Common myeloid progenitor, CD34-positive (primary cell): Measurements from ENCODE around the gene NFATC3.
A peak's percentile ranks its signal among the peaks of the same experiment; 100 is the strongest.

Source experiments
- CTCF ChIA-PET: fragments of 350-600 bp; sonication (Branson Sonifier 250); formaldehyde crosslinking; loops from one replicate; lab custom pipeline; 2021; ENCODE audit warnings: antibody characterized with exemption; lab: Charles Lee
- POLR2A ChIA-PET: fragments of 350-600 bp; sonication (Branson Sonifier 250); formaldehyde crosslinking; loops from one replicate; lab custom pipeline; 2021; ENCODE audit warnings: antibody characterized with exemption; lab: Charles Lee
- DNase-seq, 3 donors: peaks; one replicate each; pipeline versions ENCODE4 v3.0.0 to v3.0.0-alpha.2; 2013
- H3K27ac ChIP-seq, 2 experiments: 1 replicate in 1 of 2; 2 replicates in 1 of 2; pipeline ENCODE4 v1.7.0; 2013; ENCODE audit warnings: inconsistent platforms in 2 of 2, low read length in 2 of 2, mild to moderate bottlenecking in 2 of 2, low read depth in 1 of 2, moderate library complexity in 1 of 2; ENCODE audit not compliant: severe bottlenecking in 2 of 2, insufficient read depth in 1 of 2, poor library complexity in 1 of 2
- H3K27me3 ChIP-seq, 5 experiments: replicated peaks in 2 of 5; 1 replicate in 3 of 5; 2 replicates in 2 of 5; pipeline versions ENCODE4 v1.6.1 to v1.7.0; 2013; ENCODE audit warnings: low read length in 4 of 5, mild to moderate bottlenecking in 2 of 5, moderate library complexity in 2 of 5, inconsistent platforms in 1 of 5; ENCODE audit not compliant: insufficient read depth in 5 of 5, control insufficient read depth in 4 of 5
- H3K36me3 ChIP-seq, 4 experiments: 1 replicate in 2 of 4; 2 replicates in 2 of 4; pipeline versions ENCODE4 v1.6.1 to v1.7.0; 2013; ENCODE audit warnings: low read length in 3 of 4, control low read depth in 1 of 4, mild to moderate bottlenecking in 1 of 4; ENCODE audit not compliant: control insufficient read depth in 4 of 4, insufficient read depth in 4 of 4
- H3K4me1 ChIP-seq, 4 experiments: 1 replicate in 3 of 4; 2 replicates in 1 of 4; pipeline versions ENCODE4 v1.6.1 to v1.7.1; 2013; ENCODE audit warnings: low read length in 3 of 4, mild to moderate bottlenecking in 3 of 4, control low read depth in 1 of 4, inconsistent platforms in 1 of 4, moderate library complexity in 1 of 4; ENCODE audit not compliant: control insufficient read depth in 4 of 4, insufficient read depth in 4 of 4; ENCODE audit errors: control extremely low read depth in 1 of 4
- H3K4me3 ChIP-seq, 7 experiments: 1 replicate in 4 of 7; 2 replicates in 3 of 7; pipeline versions ENCODE4 v1.5.1 to v1.7.0; 2013; ENCODE audit warnings: mild to moderate bottlenecking in 7 of 7, low read length in 6 of 7, moderate library complexity in 6 of 7, inconsistent platforms in 2 of 7, low read depth in 2 of 7, control low read depth in 1 of 7; ENCODE audit not compliant: insufficient read depth in 4 of 7, control insufficient read depth in 1 of 7; ENCODE audit errors: extremely low read depth in 1 of 7
- H3K9me3 ChIP-seq, 5 experiments: 1 replicate in 4 of 5; 2 replicates in 1 of 5; pipeline versions ENCODE4 v1.6.1 to v1.7.1; 2013; ENCODE audit warnings: low read length in 4 of 5, mild to moderate bottlenecking in 2 of 5, inconsistent platforms in 1 of 5, low read depth in 1 of 5, moderate library complexity in 1 of 5; ENCODE audit not compliant: control insufficient read depth in 4 of 5, insufficient read depth in 2 of 5; ENCODE audit errors: control extremely low read depth in 1 of 5
- WGBS: methylation state at CpG from one replicate; pipeline ENCODE4 v1.1.5; 2013; ENCODE audit not compliant: insufficient coverage; 5-methylcytosine and 5-hydroxymethylcytosine counted together

The NFATC3 gene

GRCh38 chr16:68190081-68190480 lies 104.9 kb downstream of the NFATC3 start:
- Histone ChIP-seq H3K4me1 (no peaks in the 10 kb centered on the region), H3K27ac (no peak overlapping the region), H3K27me3 (no peaks in the 10 kb centered on the region), H3K9me3 (peaks cover 0 to 6% (median 4%) of the 10 kb centered on the region in 5 experiments), H3K4me3 (no peak overlapping the region), H3K36me3 (peaks cover 23 to 62% (median 44%) of the 10 kb centered on the region in 4 experiments)
- DNase-seq, result peak in 2 of 3 donors; percentile 15 to 32
- ChIA-PET POLR2A (no interaction called here), CTCF (no interaction called here)
- WGBS, result no CpG with 5 or more reads among the region's 1 CpG

GRCh38 chr16:68190736-68191510 lies 105.8 kb downstream of the NFATC3 start:
- WGBS, result 85% methylated on average over 2 of the region's 2 CpGs
- POLR2A ChIA-PET, result no interaction called here
- Histone ChIP-seq H3K27me3 (no peaks in the 10 kb centered on the region), H3K4me1 (no peaks in the 10 kb centered on the region), H3K4me3 (no peak overlapping the region), H3K9me3 (peaks cover 0 to 6% (median 4%) of the 10 kb centered on the region in 5 experiments), H3K36me3 (peaks cover 23 to 57% (median 44%) of the 10 kb centered on the region in 4 experiments), H3K27ac (no peak overlapping the region)
- CTCF ChIA-PET, result interaction anchor here (1.2 kb wide), 1 partner anchor 11 kb away, joined by 3 read pairs; no protein-coding TSS in a partner anchor
- no peak for DNase-seq

GRCh38 chr16:68194251-68194650 lies 109.1 kb downstream of the NFATC3 start:
- no peaks in the 10 kb centered on the region for H3K27me3 ChIP-seq
- no peak for DNase-seq
- no peaks in the 10 kb centered on the region for H3K9me3 ChIP-seq
- peaks cover 20 to 39% (median 30%) of the 10 kb centered on the region in 4 experiments for H3K36me3 ChIP-seq
- no peak overlapping the region for H3K27ac ChIP-seq
- ChIA-PET POLR2A (no interaction called here), CTCF (no interaction called here)
- WGBS, result 100% methylated on average over 3 of the region's 3 CpGs
- H3K4me3 ChIP-seq, result no peak overlapping the region
- no peaks in the 10 kb centered on the region for H3K4me1 ChIP-seq

- Histone ChIP-seq H3K4me3 (no peak overlapping the region), H3K4me1 (no peaks in the 10 kb centered on the region), H3K27me3 (no peaks in the 10 kb centered on the region), H3K9me3 (no peaks in the 10 kb centered on the region), H3K36me3 (peaks cover 12 to 22% (median 17%) of the 10 kb centered on the region in 4 experiments), H3K27ac (no peak overlapping the region)
- DNase-seq, result no peak
- POLR2A ChIA-PET, result no interaction called here
- WGBS, result 100% methylated on average over 2 of the region's 2 CpGs
- CTCF ChIA-PET, result interaction anchor here (1.1 to 1.5 kb wide), 2 partner anchors 11 to 54 kb away, joined by 3 to 5 read pairs; no protein-coding TSS in a partner anchor
These were observed 112.1 kb downstream of the NFATC3 start for GRCh38 chr16:68197250-68197649.

GRCh38 chr16:68200088-68200783 lies 115.1 kb downstream of the NFATC3 start:
- ChIA-PET POLR2A (no interaction called here), CTCF (interaction anchor here (1.3 to 1.7 kb wide), 3 partner anchors 12 to 107 kb away, joined by 3 to 7 read pairs (median 5); no protein-coding TSS in a partner anchor)
- WGBS, result 100% methylated on average over 1 of the region's 3 CpGs
- DNase-seq, result peak in 2 of 3 donors; percentile 24 to 35
- Histone ChIP-seq H3K4me3 (no peak overlapping the region), H3K4me1 (no peaks in the 10 kb centered on the region), H3K36me3 (peaks cover 4 to 11% (median 9%) of the 10 kb centered on the region in 4 experiments), H3K27ac (no peak overlapping the region), H3K9me3 (no peaks in the 10 kb centered on the region), H3K27me3 (no peaks in the 10 kb centered on the region)

- no peaks in the 10 kb centered on the region for H3K9me3 ChIP-seq
- no peak for DNase-seq
- H3K27ac ChIP-seq, result no peak overlapping the region
- no peaks in the 10 kb centered on the region for H3K4me1 ChIP-seq
- POLR2A ChIA-PET, result no interaction called here
- H3K4me3 ChIP-seq, result no peak overlapping the region
- no peaks in the 10 kb centered on the region for H3K27me3 ChIP-seq
- peaks cover 3 to 10% (median 9%) of the 10 kb centered on the region in 4 experiments for H3K36me3 ChIP-seq
- CTCF ChIA-PET, result interaction anchor here (0.8 to 1.2 kb wide), 2 partner anchors 11 to 14 kb away, joined by 3 read pairs; no protein-coding TSS in a partner anchor
These were observed 116.9 kb downstream of the NFATC3 start for GRCh38 chr16:68202091-68202519.
